Umbilical cord (tissue), 2 donors: ENCODE data around the gene ATP5MG. TPM values are rescaled to one million over a fixed set of nuclear protein-coding genes. Genes with fewer than 3 reads are reported as not detected.

Experiments used
- DNase-seq: peaks from one replicate; pipeline ENCODE4 v3.0.0-alpha.2; 2015; ENCODE audit warnings: low spot score
- total RNA-seq: library from RNA; depleted of rRNA; stranded (reverse); fragments of >200 nt; gene quantifications from one replicate; pipeline ENCODE4 v1.2.3, GENCODE V29; 2014; ENCODE audit warnings: low replicate concordance; ENCODE audit not compliant: insufficient read depth

The ATP5MG gene
- total RNA-seq, 1 donor from 2014 or later = 142 TPM

- no peak for DNase-seq
Observed at GRCh38 chr11:118441770-118442275, 40.4 kb downstream of the ATP5MG start.

GRCh38 chr11:118442301-118442700 is 40.9 kb downstream of the ATP5MG start:
- no peak for DNase-seq

GRCh38 chr11:118442908-118443589 is 41.6 kb downstream of the ATP5MG start:
- no peak for DNase-seq

DNA sequence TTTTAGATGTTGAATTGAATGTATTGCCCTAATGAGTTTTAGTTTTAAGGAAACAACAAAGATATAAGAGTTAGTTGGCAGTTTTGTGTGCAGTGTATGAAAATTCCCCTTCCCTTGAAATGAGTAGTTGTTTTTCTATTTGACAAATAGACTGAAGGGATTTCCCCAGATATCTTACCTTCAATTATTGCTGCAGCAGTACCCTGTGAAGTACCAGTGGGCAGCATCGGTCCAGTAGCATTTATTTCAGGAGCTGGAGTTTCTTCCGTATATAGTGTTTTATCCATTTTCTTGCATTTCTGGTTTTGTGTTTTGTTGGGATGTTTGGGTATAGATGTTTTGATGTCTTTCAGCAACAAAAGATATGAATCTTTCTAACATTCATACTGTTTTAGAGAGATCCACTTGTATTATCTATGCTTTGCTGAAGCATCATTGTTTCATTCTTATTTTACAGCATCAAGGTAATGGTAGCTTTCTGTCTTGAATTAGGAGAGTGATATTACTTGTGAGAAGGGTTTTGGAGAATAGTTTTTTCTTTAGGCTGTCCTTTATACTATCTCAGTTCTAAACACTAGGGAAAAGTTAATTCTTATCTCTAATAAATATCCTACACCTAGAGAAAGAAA is 42.3 kb downstream of the ATP5MG start:
- no peak for DNase-seq

- DNase-seq = no peak
Observed at GRCh38 chr11:118447423-118447822, 46.0 kb downstream of the ATP5MG start.

DNA sequence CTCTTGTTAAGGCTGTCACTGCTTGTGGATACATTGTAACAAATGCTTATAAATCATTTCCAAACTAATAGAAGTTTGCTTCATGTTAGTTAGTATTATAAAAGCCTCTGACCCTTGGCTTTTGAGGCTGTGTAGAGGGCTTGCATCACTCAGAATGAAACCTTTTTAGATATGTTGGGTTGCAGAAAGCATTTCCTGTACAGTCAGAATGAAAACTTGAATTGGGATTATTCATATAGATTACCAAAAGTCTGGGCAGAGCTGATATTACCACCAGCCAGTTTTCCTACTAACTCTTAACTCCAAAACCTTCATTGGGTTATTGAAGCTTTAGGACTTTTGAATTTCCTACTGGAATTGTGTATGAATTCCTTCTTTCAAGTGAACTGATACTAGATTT is 46.9 kb downstream of the ATP5MG start:
- no peak for DNase-seq

DNA sequence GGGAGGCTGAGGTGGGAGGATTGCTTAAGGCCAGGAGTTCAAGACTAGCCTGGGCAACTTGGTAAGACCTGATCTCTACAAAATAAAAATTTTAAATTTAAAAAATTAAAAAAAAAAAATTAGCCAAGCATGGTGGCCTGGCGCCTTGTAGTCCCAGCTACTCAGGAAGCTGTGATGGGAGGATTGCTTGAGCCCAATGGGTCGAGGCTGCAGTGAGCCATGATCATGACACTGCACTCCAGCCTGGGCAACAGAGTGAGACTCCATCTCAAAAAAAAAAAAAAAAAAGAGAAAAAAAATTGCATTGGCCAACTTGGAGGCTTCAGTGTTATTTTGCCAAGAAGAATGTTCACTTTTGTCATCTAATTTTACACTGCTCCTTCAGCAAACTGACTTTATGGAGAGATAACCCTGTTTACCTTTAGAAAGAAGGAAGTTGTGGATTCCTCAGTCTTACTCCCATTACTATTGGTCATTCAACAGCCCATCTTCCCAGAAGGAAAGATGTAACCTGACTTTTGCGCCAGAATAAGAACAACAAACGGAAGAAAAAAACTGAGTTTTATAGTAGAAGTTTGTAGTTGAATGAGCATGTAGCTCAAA is 48.0 kb downstream of the ATP5MG start:
- no peak for DNase-seq

DNA sequence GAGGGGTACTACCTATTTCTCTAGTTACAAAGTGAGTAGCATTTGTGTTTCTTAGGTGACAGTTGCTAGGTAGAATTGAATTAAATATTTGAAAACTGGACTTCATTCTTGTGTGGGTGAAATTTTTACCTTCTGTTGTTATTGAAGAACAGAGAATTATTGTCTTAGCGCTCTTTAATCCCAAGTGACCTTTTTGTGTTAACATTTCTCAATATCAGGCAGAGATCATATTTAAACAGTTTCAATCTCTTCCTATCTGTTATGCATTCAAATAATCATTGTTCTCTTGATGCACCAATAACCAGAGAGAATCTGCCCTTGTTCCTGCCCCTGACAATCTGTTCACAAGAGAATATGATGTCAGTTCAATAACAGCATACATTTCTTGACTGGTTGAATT is 49.0 kb downstream of the ATP5MG start:
- DNase-seq = no peak

Other genes with a start within 250 kb of the ATP5MG start
- gene SCN4B, start 248.8 kb upstream of the ATP5MG start, total RNA-seq = 1.2 TPM
- 4.6 TPM for gene SCN2B, start 225.0 kb upstream of the ATP5MG start, total RNA-seq
- 18.8 TPM for gene JAML, start 176.6 kb upstream of the ATP5MG start, total RNA-seq
- 5.3 TPM for gene MPZL3, start 149.2 kb upstream of the ATP5MG start, total RNA-seq
- gene MPZL2, start 137.3 kb upstream of the ATP5MG start, total RNA-seq = 41.9 TPM
- gene CD3E, start 96.9 kb upstream of the ATP5MG start, total RNA-seq = not detected
- gene CD3D, start 58.9 kb upstream of the ATP5MG start, total RNA-seq = not detected
- 1.9 TPM for gene CD3G, start 57.3 kb upstream of the ATP5MG start, total RNA-seq
- 22.1 TPM for gene UBE4A, start 42.0 kb upstream of the ATP5MG start, total RNA-seq
- 20.9 TPM for gene KMT2A, start 34.9 kb downstream of the ATP5MG start, total RNA-seq
- gene TTC36, start 125.9 kb downstream of the ATP5MG start, total RNA-seq = 6.3 TPM
- 19.3 TPM for gene TMEM25, start 129.6 kb downstream of the ATP5MG start, total RNA-seq
- gene IFT46, start 164.3 kb downstream of the ATP5MG start, total RNA-seq = 35.4 TPM
- gene ARCN1, start 170.8 kb downstream of the ATP5MG start, total RNA-seq = 144 TPM
- 70.3 TPM for gene PHLDB1, start 206.0 kb downstream of the ATP5MG start, total RNA-seq